HepG2 (cell line): ENCODE data around the gene MYLK3. TPM values are rescaled to one million over a fixed set of nuclear protein-coding genes. Genes with fewer than 3 reads are reported as not detected.

Experiments
- CHD4 ChIP-seq: fragments of 200-600 bp; sonication (generic); IDR thresholded peaks from 2 replicates; pipeline ENCODE4 v1.7.0; 2017; ENCODE audit warnings: mild to moderate bottlenecking, low read length, borderline replicate concordance
- GPN1 ChIP-seq: sonication (generic); formaldehyde crosslinking; IDR thresholded peaks from 2 replicates; pipeline ENCODE4 v1.5.1; 2020; ENCODE audit warnings: missing genetic modification reagents, borderline replicate concordance
- HHEX ChIP-seq: IDR thresholded peaks from 2 replicates; pipeline ENCODE4 v1.6.1; 2016; ENCODE audit warnings: control low read depth
- MAFF ChIP-seq: IDR thresholded peaks from 2 replicates; pipeline ENCODE4 v1.6.1; 2011; ENCODE audit warnings: low read depth, low read length, improper control_type of control experiment
- NFKBIZ ChIP-seq: IDR thresholded peaks from 2 replicates; pipeline ENCODE4 v1.6.1; 2018; ENCODE audit warnings: missing genetic modification reagents, missing compliant biosample characterization
- PHF20 ChIP-seq: sonication (generic); formaldehyde crosslinking; IDR thresholded peaks from 2 replicates; pipeline ENCODE4 v1.5.0; 2020; ENCODE audit warnings: mild to moderate bottlenecking, missing genetic modification reagents
- PTBP1 ChIP-seq: fragments of 200-400 bp; formaldehyde crosslinking; IDR thresholded peaks from 2 replicates; pipeline ENCODE4 v1.6.1; 2018; ENCODE audit warnings: low read length, low read depth; ENCODE audit not compliant: poor library complexity, severe bottlenecking
- SNAI1 ChIP-seq: sonication (generic); formaldehyde crosslinking; IDR thresholded peaks from 2 replicates; pipeline ENCODE4 v1.5.0; 2020; ENCODE audit warnings: mild to moderate bottlenecking, missing genetic modification reagents, borderline replicate concordance
- ZFP36L1 ChIP-seq: sonication (generic); formaldehyde crosslinking; IDR thresholded peaks from 2 replicates; pipeline ENCODE4 v1.8.0; 2022; ENCODE audit warnings: mild to moderate bottlenecking, missing genetic modification reagents, moderate library complexity
- ZNF121 ChIP-seq: sonication (generic); formaldehyde crosslinking; IDR thresholded peaks from 2 replicates; pipeline ENCODE4 v1.5.0; 2020; ENCODE audit warnings: mild to moderate bottlenecking, missing genetic modification reagents
- ZNF207 ChIP-seq: fragments of 450-650 bp; IDR thresholded peaks from 2 replicates; pipeline ENCODE4 v1.6.1; 2016; ENCODE audit warnings: antibody characterized with exemption, borderline replicate concordance
- ZNF264 ChIP-seq: sonication (generic); formaldehyde crosslinking; IDR thresholded peaks from 2 replicates; pipeline ENCODE4 v1.4.0; 2020; ENCODE audit warnings: missing genetic modification reagents
- ZNF660 ChIP-seq: sonication (generic); formaldehyde crosslinking; IDR thresholded peaks from 2 replicates; pipeline ENCODE4 v1.5.1; 2020; ENCODE audit warnings: mild to moderate bottlenecking, low read depth, missing genetic modification reagents, borderline replicate concordance
- ZNF790 ChIP-seq: sonication (generic); formaldehyde crosslinking; IDR thresholded peaks from 2 replicates; pipeline ENCODE4 v1.8.0; 2022; ENCODE audit warnings: missing genetic modification reagents, mild to moderate bottlenecking, borderline replicate concordance
- polyA plus RNA-seq, 8 experiments: library from polyadenylated mRNA; depleted of rRNA in 3 of 8; stranded (reverse) in 7 of 8; unstranded in 1 of 8; fragments of >200 nt; fragmentation: Illumina TruSeq in 4 of 8; extraction: Trizol in 4 of 8; gene quantifications; 2 replicates each; pipeline versions ENCODE4 v1.2.1 to v1.2.3, GENCODE V29; 2011 to 2016; ENCODE audit warnings: low read depth in 4 of 8, missing spikeins in 1 of 8, mixed read lengths in 1 of 8; ENCODE audit not compliant: insufficient read depth in 1 of 8
- total RNA-seq, 5 experiments: library from RNA; depleted of rRNA; stranded (reverse); fragments of >200 nt; fragmentation: Illumina TruSeq; extraction: Trizol; gene quantifications; 2 replicates each; pipeline ENCODE4 v1.2.3, GENCODE V29; 2016; ENCODE audit warnings: low read depth in 1 of 5
- TF ChIP-seq, protein P1 (sequence below), 2 experiments: sonication (generic) in 1 of 2; formaldehyde crosslinking in 1 of 2; IDR thresholded peaks; 2 replicates each; pipeline versions ENCODE4 v1.5.1 to v1.6.1; 2011 to 2020; ENCODE audit warnings: borderline replicate concordance in 1 of 2, low read depth in 1 of 2, low read length in 1 of 2, mild to moderate bottlenecking in 1 of 2, missing genetic modification reagents in 1 of 2, moderate library complexity in 1 of 2
- TF ChIP-seq, protein P2 (sequence below): IDR thresholded peaks from 2 replicates; pipeline ENCODE4 v1.4.0; 2020; ENCODE audit warnings: mild to moderate bottlenecking, missing genetic modification reagents
- TF ChIP-seq, protein P3 (sequence below): sonication (generic); formaldehyde crosslinking; IDR thresholded peaks from 2 replicates; pipeline ENCODE4 v1.4.0; 2020; ENCODE audit warnings: low read depth, mild to moderate bottlenecking, missing genetic modification reagents
- TF ChIP-seq, protein P4 (sequence below): sonication (generic); formaldehyde crosslinking; IDR thresholded peaks from 2 replicates; pipeline ENCODE4 v1.8.0; 2022; ENCODE audit warnings: low read depth, missing genetic modification reagents
- TF ChIP-seq, protein P5 (sequence below): sonication (generic); formaldehyde crosslinking; IDR thresholded peaks from 2 replicates; pipeline ENCODE4 v1.8.0; 2022; ENCODE audit warnings: missing genetic modification reagents, mild to moderate bottlenecking, inconsistent platforms, borderline replicate concordance

Gene MYLK3
- total and polyA plus RNA-seq, 2 of the 13 experiments (the other 11 are each of a cell fraction or from before 2014, with no cell fraction given), result 0.04 to 0.18 TPM

DNA sequence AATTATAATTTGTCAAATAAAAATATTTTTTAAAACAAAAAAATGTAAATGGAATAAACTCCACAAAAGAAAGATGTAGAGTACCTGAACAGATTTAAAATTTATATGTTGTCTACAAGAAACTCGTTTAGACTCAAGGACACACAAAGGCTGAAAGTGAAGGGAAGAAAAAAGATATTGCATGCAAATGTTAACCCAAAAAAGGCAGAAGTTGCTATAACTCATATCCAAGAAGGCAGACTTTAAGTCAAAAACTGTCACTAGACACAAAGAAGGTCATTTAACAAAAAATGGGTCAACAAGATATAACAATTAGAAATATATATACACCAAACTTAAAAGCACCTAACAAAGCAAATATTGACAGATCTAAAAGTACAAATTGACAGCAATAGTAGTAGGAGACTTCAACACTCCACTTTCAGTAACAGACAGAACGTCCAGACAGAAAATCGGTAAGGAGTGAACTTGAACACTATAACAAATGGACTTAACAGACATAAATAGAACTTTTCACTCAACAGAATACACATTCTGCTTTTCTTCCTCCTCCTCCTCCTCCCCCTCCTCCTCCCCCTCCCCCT, 40.8 kb upstream of the MYLK3 start (continued):
- TF ChIP-seq HHEX, result peak; percentile 56; the same call in 1 of the 2 replicates
- TF ChIP-seq, protein P1, sequence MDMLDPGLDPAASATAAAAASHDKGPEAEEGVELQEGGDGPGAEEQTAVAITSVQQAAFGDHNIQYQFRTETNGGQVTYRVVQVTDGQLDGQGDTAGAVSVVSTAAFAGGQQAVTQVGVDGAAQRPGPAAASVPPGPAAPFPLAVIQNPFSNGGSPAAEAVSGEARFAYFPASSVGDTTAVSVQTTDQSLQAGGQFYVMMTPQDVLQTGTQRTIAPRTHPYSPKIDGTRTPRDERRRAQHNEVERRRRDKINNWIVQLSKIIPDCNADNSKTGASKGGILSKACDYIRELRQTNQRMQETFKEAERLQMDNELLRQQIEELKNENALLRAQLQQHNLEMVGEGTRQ (IDR thresholded peaks at IDR 0.05; ENCODE audit: low read depth, low read length), result no peak
- TF ChIP-seq, protein P1 (CRISPR knock-in tag; IDR thresholded peaks at IDR 0.05; ENCODE audit: borderline replicate concordance), result no peak
- TF ChIP-seq ZNF207, result no peak
- TF ChIP-seq, protein P2, sequence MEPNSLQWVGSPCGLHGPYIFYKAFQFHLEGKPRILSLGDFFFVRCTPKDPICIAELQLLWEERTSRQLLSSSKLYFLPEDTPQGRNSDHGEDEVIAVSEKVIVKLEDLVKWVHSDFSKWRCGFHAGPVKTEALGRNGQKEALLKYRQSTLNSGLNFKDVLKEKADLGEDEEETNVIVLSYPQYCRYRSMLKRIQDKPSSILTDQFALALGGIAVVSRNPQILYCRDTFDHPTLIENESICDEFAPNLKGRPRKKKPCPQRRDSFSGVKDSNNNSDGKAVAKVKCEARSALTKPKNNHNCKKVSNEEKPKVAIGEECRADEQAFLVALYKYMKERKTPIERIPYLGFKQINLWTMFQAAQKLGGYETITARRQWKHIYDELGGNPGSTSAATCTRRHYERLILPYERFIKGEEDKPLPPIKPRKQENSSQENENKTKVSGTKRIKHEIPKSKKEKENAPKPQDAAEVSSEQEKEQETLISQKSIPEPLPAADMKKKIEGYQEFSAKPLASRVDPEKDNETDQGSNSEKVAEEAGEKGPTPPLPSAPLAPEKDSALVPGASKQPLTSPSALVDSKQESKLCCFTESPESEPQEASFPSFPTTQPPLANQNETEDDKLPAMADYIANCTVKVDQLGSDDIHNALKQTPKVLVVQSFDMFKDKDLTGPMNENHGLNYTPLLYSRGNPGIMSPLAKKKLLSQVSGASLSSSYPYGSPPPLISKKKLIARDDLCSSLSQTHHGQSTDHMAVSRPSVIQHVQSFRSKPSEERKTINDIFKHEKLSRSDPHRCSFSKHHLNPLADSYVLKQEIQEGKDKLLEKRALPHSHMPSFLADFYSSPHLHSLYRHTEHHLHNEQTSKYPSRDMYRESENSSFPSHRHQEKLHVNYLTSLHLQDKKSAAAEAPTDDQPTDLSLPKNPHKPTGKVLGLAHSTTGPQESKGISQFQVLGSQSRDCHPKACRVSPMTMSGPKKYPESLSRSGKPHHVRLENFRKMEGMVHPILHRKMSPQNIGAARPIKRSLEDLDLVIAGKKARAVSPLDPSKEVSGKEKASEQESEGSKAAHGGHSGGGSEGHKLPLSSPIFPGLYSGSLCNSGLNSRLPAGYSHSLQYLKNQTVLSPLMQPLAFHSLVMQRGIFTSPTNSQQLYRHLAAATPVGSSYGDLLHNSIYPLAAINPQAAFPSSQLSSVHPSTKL, result peak; percentile 61
- TF ChIP-seq ZFP36L1 (CRISPR knock-in tag), result no peak
- TF ChIP-seq ZNF790 (CRISPR knock-in tag), result no peak
- no peak for TF ChIP-seq ZNF660
- TF ChIP-seq ZNF121 (CRISPR knock-in tag), result no peak
- TF ChIP-seq SNAI1 (CRISPR knock-in tag), result no peak
- TF ChIP-seq, protein P3, sequence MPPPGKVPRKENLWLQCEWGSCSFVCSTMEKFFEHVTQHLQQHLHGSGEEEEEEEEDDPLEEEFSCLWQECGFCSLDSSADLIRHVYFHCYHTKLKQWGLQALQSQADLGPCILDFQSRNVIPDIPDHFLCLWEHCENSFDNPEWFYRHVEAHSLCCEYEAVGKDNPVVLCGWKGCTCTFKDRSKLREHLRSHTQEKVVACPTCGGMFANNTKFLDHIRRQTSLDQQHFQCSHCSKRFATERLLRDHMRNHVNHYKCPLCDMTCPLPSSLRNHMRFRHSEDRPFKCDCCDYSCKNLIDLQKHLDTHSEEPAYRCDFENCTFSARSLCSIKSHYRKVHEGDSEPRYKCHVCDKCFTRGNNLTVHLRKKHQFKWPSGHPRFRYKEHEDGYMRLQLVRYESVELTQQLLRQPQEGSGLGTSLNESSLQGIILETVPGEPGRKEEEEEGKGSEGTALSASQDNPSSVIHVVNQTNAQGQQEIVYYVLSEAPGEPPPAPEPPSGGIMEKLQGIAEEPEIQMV (CRISPR knock-in tag), result no peak
- TF ChIP-seq MAFF, result no peak
- TF ChIP-seq CHD4, result no peak
- TF ChIP-seq GPN1 (CRISPR knock-in tag), result no peak
- TF ChIP-seq, protein P4, sequence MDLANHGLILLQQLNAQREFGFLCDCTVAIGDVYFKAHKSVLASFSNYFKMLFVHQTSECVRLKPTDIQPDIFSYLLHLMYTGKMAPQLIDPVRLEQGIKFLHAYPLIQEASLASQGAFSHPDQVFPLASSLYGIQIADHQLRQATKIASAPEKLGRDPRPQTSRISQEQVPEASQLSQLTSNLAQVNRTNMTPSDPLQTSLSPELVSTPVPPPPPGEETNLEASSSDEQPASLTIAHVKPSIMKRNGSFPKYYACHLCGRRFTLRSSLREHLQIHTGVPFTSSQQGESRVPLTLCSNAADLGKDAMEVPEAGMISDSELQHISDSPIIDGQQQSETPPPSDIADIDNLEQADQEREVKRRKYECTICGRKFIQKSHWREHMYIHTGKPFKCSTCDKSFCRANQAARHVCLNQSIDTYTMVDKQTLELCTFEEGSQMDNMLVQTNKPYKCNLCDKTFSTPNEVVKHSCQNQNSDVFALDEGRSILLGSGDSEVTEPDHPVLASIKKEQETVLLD, result no peak
- no peak for TF ChIP-seq NFKBIZ (CRISPR knock-in tag)
- no peak for TF ChIP-seq ZNF264 (CRISPR knock-in tag)
- TF ChIP-seq PTBP1, result no peak
- no peak for TF ChIP-seq PHF20 (CRISPR knock-in tag)
- TF ChIP-seq, protein P5, sequence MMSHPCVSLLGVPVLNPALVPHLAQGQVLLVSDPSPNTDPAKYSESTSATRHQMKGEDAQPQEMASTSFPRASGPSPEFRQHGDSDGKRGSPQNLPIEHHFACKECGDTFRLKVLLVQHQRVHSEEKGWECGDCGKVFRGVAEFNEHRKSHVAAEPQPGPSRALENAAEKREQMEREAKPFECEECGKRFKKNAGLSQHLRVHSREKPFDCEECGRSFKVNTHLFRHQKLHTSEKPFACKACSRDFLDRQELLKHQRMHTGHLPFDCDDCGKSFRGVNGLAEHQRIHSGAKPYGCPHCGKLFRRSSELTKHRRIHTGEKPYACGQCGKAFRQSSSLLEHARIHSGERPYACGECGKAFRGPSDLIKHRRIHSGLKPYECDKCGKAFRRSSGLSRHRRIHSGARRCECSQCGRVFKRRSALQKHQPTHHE, result no peak
